Caco-2 (cell line): ENCODE data around the gene WWC2. TPM values are rescaled to one million over a fixed set of nuclear protein-coding genes. Genes with fewer than 3 reads are reported as not detected.

Experiments
- BruUV-seq: library from RNA; stranded (reverse); fragments of 400-500 nt; replicated peaks from 2 replicates; lab custom pipeline; 2021; lab: Mats Ljungman, UMichigan
- CTCF ChIA-PET: fragments of 300-600 bp; sonication (Branson Sonifier 250); formaldehyde crosslinking; loops from one replicate; lab custom pipeline; 2022; ENCODE audit warnings: antibody characterized with exemption; lab: Charles Lee
- POLR2A ChIA-PET: fragments of 300-600 bp; sonication (Branson Sonifier 250); formaldehyde crosslinking; loops from one replicate; lab custom pipeline; 2022; ENCODE audit warnings: antibody characterized with exemption; lab: Charles Lee
- DNase-seq, 2 experiments: peaks; one replicate each; pipeline versions ENCODE4 v3.0.0 to v3.0.0-alpha.2; 2020 to 2022
- H3K27me3 ChIP-seq: replicated peaks from 2 replicates; pipeline ENCODE4 v1.6.0; 2011; ENCODE audit warnings: low read length; ENCODE audit not compliant: control insufficient read depth, insufficient read depth
- H3K36me3 ChIP-seq: 2 replicates; pipeline ENCODE4 v1.5.1; 2011; ENCODE audit warnings: low read length; ENCODE audit not compliant: control insufficient read depth, insufficient read depth
- H3K4me1 ChIP-seq: fragments of 250-450 bp; sonication (Bioruptor Pico); 2 replicates; pipeline ENCODE4 v1.5.1; 2020; ENCODE audit warnings: mild to moderate bottlenecking
- H3K4me3 ChIP-seq: 2 replicates; pipeline ENCODE4 v1.5.1; 2011; ENCODE audit warnings: low read depth, mild to moderate bottlenecking, control low read depth, low read length
- H3K9me3 ChIP-seq: fragments of 250-450 bp; sonication (Bioruptor Pico); 2 replicates; pipeline ENCODE4 v1.5.1; 2020; ENCODE audit warnings: mild to moderate bottlenecking, moderate library complexity
- H3K27ac Mint-ChIP-seq: one replicate; pipeline ENCODE4 v1.8.0; 2022; ENCODE audit warnings: mixed read lengths; ENCODE audit not compliant: unreplicated experiment
- H3K27me3 Mint-ChIP-seq: one replicate; pipeline ENCODE4 v1.8.0; 2022; ENCODE audit warnings: mixed read lengths; ENCODE audit not compliant: insufficient read depth, unreplicated experiment
- H3K36me3 Mint-ChIP-seq: one replicate; pipeline ENCODE4 v1.8.0; 2022; ENCODE audit warnings: mild to moderate bottlenecking, mixed read lengths; ENCODE audit not compliant: insufficient read depth, unreplicated experiment
- H3K4me1 Mint-ChIP-seq: one replicate; pipeline ENCODE4 v1.8.0; 2022; ENCODE audit warnings: low read depth, mixed read lengths; ENCODE audit not compliant: unreplicated experiment
- H3K4me3 Mint-ChIP-seq: one replicate; pipeline ENCODE4 v1.8.0; 2022; ENCODE audit warnings: mild to moderate bottlenecking, moderate library complexity, mixed read lengths; ENCODE audit not compliant: unreplicated experiment
- H3K9me3 Mint-ChIP-seq: one replicate; pipeline ENCODE4 v1.8.0; 2022; ENCODE audit warnings: mixed read lengths; ENCODE audit not compliant: unreplicated experiment
- intact Hi-C: fragments of 100-400 bp; cut with micrococcal nuclease; formaldehyde crosslinking; loops from one replicate; pipeline ENCODE4 v1.10.0; 2022; ENCODE audit not compliant: unreplicated experiment
- total RNA-seq: library from RNA; stranded (reverse); gene quantifications from 2 replicates; pipeline ENCODE4 v1.2.3, GENCODE V29; 2022
- TF ChIP-seq, protein P1 (sequence below), 2 experiments: fragments of 200-600 bp in 1 of 2; IDR thresholded peaks; 1 replicate in 1 of 2; 2 replicates in 1 of 2; pipeline versions ENCODE4 v1.5.1 to v1.8.0; 2011 to 2022; ENCODE audit warnings: antibody characterized with exemption in 1 of 2, control low read depth in 1 of 2, inconsistent platforms in 1 of 2, low read depth in 1 of 2, low read length in 1 of 2, mild to moderate bottlenecking in 1 of 2, moderate library complexity in 1 of 2; ENCODE audit not compliant: insufficient read depth in 1 of 2, severe bottlenecking in 1 of 2, unreplicated experiment in 1 of 2

The WWC2 gene
- total RNA-seq, 1 experiment from 2014 or later = 126 TPM

- BruUV-seq = no TSS peak
- Mint-ChIP-seq H3K4me3 (no peak overlapping the region), H3K9me3 (no peaks in the 10 kb centered on the region), H3K36me3 (peaks cover 88% of the 10 kb centered on the region), H3K27me3 (no peaks in the 10 kb centered on the region), H3K27ac (no peak overlapping the region), H3K4me1 (peaks cover 1% of the 10 kb centered on the region)
- H3K36me3 ChIP-seq = no peaks in the 10 kb centered on the region; the same call in 1 of the 2 replicates
- no peaks in the 10 kb centered on the region for H3K27me3 ChIP-seq
- TF ChIP-seq, protein P1, sequence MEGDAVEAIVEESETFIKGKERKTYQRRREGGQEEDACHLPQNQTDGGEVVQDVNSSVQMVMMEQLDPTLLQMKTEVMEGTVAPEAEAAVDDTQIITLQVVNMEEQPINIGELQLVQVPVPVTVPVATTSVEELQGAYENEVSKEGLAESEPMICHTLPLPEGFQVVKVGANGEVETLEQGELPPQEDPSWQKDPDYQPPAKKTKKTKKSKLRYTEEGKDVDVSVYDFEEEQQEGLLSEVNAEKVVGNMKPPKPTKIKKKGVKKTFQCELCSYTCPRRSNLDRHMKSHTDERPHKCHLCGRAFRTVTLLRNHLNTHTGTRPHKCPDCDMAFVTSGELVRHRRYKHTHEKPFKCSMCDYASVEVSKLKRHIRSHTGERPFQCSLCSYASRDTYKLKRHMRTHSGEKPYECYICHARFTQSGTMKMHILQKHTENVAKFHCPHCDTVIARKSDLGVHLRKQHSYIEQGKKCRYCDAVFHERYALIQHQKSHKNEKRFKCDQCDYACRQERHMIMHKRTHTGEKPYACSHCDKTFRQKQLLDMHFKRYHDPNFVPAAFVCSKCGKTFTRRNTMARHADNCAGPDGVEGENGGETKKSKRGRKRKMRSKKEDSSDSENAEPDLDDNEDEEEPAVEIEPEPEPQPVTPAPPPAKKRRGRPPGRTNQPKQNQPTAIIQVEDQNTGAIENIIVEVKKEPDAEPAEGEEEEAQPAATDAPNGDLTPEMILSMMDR (IDR thresholded peaks at IDR 0.05; ENCODE audit: insufficient read depth in 1 of 2, low read depth in 1 of 2, low read length in 1 of 2, severe bottlenecking in 1 of 2, unreplicated experiment in 1 of 2) = no peak
- no peak for DNase-seq
- no peaks in the 10 kb centered on the region for H3K4me1 ChIP-seq
- H3K4me3 ChIP-seq = no peak overlapping the region
- ChIA-PET POLR2A (interaction anchor here (1.1 kb wide), 1 partner anchor 191 kb away, joined by 5 read pairs; no protein-coding TSS in a partner anchor), CTCF (no interaction called here)
- intact Hi-C loops = no loop called here
- H3K9me3 ChIP-seq = no peaks in the 10 kb centered on the region
Measured at GRCh38 chr4:183288955-183289354, 189.9 kb downstream of the WWC2 start.

DNA sequence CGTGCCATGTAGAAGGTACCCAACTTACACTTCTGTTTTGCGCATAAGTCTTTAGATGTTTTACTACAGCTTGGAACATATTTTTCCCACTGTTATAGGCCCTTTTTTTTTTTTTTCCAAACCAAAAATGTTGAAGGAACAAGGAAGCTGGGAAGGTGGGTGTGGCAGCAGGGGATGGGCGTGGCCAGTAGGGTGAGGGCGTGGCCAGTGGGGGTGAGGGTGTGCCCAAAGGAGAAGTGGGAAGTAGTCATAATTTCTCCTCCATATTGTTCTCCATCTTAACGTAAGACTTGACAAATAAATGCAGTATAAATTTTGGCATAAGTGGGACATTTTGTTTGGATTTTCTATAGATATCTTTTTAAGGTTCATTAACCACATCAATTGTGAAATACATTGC is 190.6 kb downstream of the WWC2 start:
- BruUV-seq = no TSS peak
- peak in 1 of 2 experiments; percentile 55 for DNase-seq
- Histone ChIP-seq H3K27me3 (no peaks in the 10 kb centered on the region), H3K4me3 (no peak overlapping the region), H3K36me3 (no peaks in the 10 kb centered on the region; the same call in 1 of the 2 replicates), H3K9me3 (no peaks in the 10 kb centered on the region), H3K4me1 (no peaks in the 10 kb centered on the region)
- TF ChIP-seq, protein P1 (IDR thresholded peaks at IDR 0.05; ENCODE audit: insufficient read depth in 1 of 2, low read depth in 1 of 2, low read length in 1 of 2, severe bottlenecking in 1 of 2, unreplicated experiment in 1 of 2) = no peak
- Mint-ChIP-seq H3K9me3 (no peaks in the 10 kb centered on the region), H3K4me3 (no peak overlapping the region), H3K27me3 (no peaks in the 10 kb centered on the region), H3K4me1 (peaks cover 8% of the 10 kb centered on the region), H3K36me3 (peaks cover 88% of the 10 kb centered on the region), H3K27ac (no peak overlapping the region)
- ChIA-PET POLR2A (interaction anchor here (1.1 kb wide), 1 partner anchor 192 kb away, joined by 5 read pairs; no protein-coding TSS in a partner anchor), CTCF (no interaction called here)
- intact Hi-C loops = no loop called here

DNA sequence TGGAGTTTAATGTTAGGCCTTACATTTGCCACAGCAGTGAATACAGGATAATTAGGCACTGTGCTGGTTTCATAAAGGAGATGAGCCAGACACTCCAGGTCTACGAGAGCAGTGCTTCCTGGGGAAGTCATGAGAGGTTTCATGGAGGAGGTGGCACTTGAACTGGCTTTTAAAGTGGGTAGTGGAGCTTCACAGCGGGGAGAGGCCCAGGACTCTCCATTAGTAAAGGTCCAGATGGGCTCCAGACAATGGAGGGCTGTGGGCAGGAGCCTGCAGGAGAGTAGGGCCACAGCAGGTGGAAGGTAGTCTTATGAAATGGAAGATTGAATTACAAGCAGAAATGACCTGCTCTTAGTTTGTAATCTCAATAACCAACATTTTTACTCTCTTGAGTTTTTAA is 192.0 kb downstream of the WWC2 start:
- intact Hi-C loops = no loop called here
- Histone ChIP-seq H3K27me3 (no peaks in the 10 kb centered on the region), H3K4me1 (peaks cover 10% of the 10 kb centered on the region), H3K36me3 (no peaks in the 10 kb centered on the region; the same call in 1 of the 2 replicates), H3K4me3 (no peak overlapping the region), H3K9me3 (no peaks in the 10 kb centered on the region)
- ChIA-PET CTCF (no interaction called here), POLR2A (interaction anchor here (0.7 kb wide), 1 partner anchor 10 kb away, joined by 3 read pairs; no protein-coding TSS in a partner anchor)
- no peaks in the 10 kb centered on the region for H3K9me3 Mint-ChIP-seq
- TF ChIP-seq, protein P1 (IDR thresholded peaks at IDR 0.05; ENCODE audit: insufficient read depth in 1 of 2, low read depth in 1 of 2, low read length in 1 of 2, severe bottlenecking in 1 of 2, unreplicated experiment in 1 of 2) = no peak
- H3K4me1 Mint-ChIP-seq = peaks cover 11% of the 10 kb centered on the region
- BruUV-seq = no TSS peak
- H3K27ac Mint-ChIP-seq = no peak overlapping the region
- no peak overlapping the region for H3K4me3 Mint-ChIP-seq
- DNase-seq = no peak
- H3K36me3 Mint-ChIP-seq = peaks cover 89% of the 10 kb centered on the region
- no peaks in the 10 kb centered on the region for H3K27me3 Mint-ChIP-seq
